Kidney (tissue), 14 donors: ENCODE data around the gene SPATS2L. TPM values are rescaled to one million over a fixed set of nuclear protein-coding genes. Genes with fewer than 3 reads are reported as not detected.

ENCODE experiments used
- DNase-seq, 5 donors: peaks; one replicate each; pipeline ENCODE4 v3.0.0-alpha.2; 2013 to 2020
- FAIRE-seq: peaks from 2 replicates; lab custom pipeline; 2012; peaks lifted over from hg19 to GRCh38; lab: Jason Lieb, UNC
- H3K27ac ChIP-seq, 2 donors: one replicate each; pipeline ENCODE4 v1.7.0; 2013; ENCODE audit warnings: low read depth in 2 of 2, low read length in 2 of 2, inconsistent platforms in 1 of 2
- H3K27me3 ChIP-seq: one replicate; pipeline ENCODE4 v1.7.1; 2013; ENCODE audit warnings: low read length, inconsistent platforms; ENCODE audit not compliant: control insufficient read depth, insufficient read depth
- H3K36me3 ChIP-seq, 3 donors: one replicate each; pipeline versions ENCODE4 v1.7.0 to v1.7.1; 2013; ENCODE audit warnings: low read length in 3 of 3, control low read depth in 1 of 3, inconsistent platforms in 1 of 3; ENCODE audit not compliant: insufficient read depth in 3 of 3, control insufficient read depth in 2 of 3
- H3K4me1 ChIP-seq, 3 donors: one replicate each; pipeline versions ENCODE4 v1.7.0 to v1.7.1; 2013; ENCODE audit warnings: low read length in 3 of 3, inconsistent platforms in 1 of 3, low read depth in 1 of 3; ENCODE audit not compliant: control insufficient read depth in 2 of 3, insufficient read depth in 2 of 3
- H3K4me3 ChIP-seq, 3 donors: one replicate each; pipeline versions ENCODE4 v1.7.0 to v1.8.1; 2013; ENCODE audit warnings: low read length in 3 of 3, control low read depth in 1 of 3, inconsistent platforms in 1 of 3
- H3K9ac ChIP-seq, 3 donors: one replicate each; pipeline versions ENCODE4 v1.7.0 to v1.7.1; 2013; ENCODE audit warnings: low read length in 3 of 3, control low read depth in 1 of 3, inconsistent platforms in 1 of 3
- H3K9me3 ChIP-seq, 3 donors: one replicate each; pipeline versions ENCODE4 v1.7.0 to v1.7.1; 2013; ENCODE audit warnings: low read length in 3 of 3, control low read depth in 1 of 3, inconsistent platforms in 1 of 3; ENCODE audit not compliant: control insufficient read depth in 2 of 3, insufficient read depth in 1 of 3
- intact Hi-C: fragments of 100-400 bp; cut with DNase I; formaldehyde crosslinking; loops from one replicate; pipeline ENCODE4 v1.11.1; 2022
- polyA plus RNA-seq: library from polyadenylated mRNA; stranded (reverse); fragments of 350-450 nt; fragmentation: Illumina TruSeq; extraction: RNeasy Lipid Tissue Mini Kit (QIAGEN cat#74804); gene quantifications from one replicate; pipeline ENCODE4 v1.2.3, GENCODE V29; 2014; ENCODE audit warnings: low read depth, low replicate concordance; ENCODE audit not compliant: insufficient read depth
- total RNA-seq: library from RNA; stranded (reverse); fragmentation: NEBNext Ultra II Directional; extraction: Animal tissue kit (Norgen Biotek cat#: 25700); gene quantifications from one replicate; pipeline ENCODE4 v1.2.1, GENCODE V29; 2021
- TF ChIP-seq, protein P1 (sequence below): IDR thresholded peaks from 3 replicates; pipeline ENCODE4 v1.5.1; 2012; ENCODE audit warnings: mild to moderate bottlenecking, moderate library complexity, borderline replicate concordance; ENCODE audit not compliant: insufficient read depth; ENCODE audit errors: extremely low read depth
- donor health status: control.
- donor health status: control.
- donor health status: control.
- donor health status: control.
- donor health status: control.
- donor health status: DM: yes; HTN: yes; CAD: no.
- donor health status: Normal renal cell carcinoma (clear cell type).

SPATS2L gene
- total and polyA plus RNA-seq, 2 donors from 2014 or later, result 86.1 to 166 TPM

DNA sequence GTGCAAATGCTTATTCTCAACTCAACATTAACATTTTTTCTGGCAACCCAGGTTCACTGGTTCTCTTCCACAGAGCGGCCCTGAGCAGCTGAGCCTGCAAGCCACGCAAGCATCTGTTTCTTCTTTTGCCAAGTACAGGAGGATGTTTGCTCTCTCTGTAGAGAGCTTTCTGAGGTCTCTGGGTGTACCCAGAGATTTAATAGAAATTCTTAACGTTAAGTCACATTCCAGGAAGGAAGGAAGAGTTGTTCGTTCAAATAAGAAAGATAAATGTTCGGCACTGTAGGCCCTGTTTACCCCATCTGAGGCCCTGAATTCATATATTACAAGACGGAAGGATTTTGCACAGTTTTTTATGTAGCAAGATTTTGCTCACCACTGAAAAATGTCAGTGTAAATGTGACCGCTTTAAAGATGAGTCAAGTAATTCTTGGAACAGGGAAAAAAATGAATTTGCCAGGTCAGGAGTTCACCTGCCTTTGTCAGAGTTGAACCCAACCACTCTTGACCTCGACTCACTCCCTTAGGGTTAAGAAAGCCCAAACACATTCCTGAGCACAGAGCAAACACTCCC, 173.3 kb downstream of the SPATS2L start:
- intact Hi-C loops, result loop anchor here (10.0 kb wide), 2 partner anchors 175 to 495 kb away; partner anchors contain the start of gene SPATS2L
- H3K9me3 ChIP-seq, result no peaks in the 10 kb centered on the region
- H3K27ac ChIP-seq, result no peak overlapping the region
- H3K36me3 ChIP-seq, result peaks cover 0 to 30% (median 14%) of the 10 kb centered on the region in 3 donors
- no peak for FAIRE-seq
- H3K4me3 ChIP-seq, result no peak overlapping the region
- TF ChIP-seq, protein P1, sequence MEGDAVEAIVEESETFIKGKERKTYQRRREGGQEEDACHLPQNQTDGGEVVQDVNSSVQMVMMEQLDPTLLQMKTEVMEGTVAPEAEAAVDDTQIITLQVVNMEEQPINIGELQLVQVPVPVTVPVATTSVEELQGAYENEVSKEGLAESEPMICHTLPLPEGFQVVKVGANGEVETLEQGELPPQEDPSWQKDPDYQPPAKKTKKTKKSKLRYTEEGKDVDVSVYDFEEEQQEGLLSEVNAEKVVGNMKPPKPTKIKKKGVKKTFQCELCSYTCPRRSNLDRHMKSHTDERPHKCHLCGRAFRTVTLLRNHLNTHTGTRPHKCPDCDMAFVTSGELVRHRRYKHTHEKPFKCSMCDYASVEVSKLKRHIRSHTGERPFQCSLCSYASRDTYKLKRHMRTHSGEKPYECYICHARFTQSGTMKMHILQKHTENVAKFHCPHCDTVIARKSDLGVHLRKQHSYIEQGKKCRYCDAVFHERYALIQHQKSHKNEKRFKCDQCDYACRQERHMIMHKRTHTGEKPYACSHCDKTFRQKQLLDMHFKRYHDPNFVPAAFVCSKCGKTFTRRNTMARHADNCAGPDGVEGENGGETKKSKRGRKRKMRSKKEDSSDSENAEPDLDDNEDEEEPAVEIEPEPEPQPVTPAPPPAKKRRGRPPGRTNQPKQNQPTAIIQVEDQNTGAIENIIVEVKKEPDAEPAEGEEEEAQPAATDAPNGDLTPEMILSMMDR, result no peak
- H3K27me3 ChIP-seq, result no peaks in the 10 kb centered on the region
- H3K4me1 ChIP-seq, result no peaks in the 10 kb centered on the region
- H3K9ac ChIP-seq, result no peak overlapping the region
- DNase-seq, result no peak

DNA sequence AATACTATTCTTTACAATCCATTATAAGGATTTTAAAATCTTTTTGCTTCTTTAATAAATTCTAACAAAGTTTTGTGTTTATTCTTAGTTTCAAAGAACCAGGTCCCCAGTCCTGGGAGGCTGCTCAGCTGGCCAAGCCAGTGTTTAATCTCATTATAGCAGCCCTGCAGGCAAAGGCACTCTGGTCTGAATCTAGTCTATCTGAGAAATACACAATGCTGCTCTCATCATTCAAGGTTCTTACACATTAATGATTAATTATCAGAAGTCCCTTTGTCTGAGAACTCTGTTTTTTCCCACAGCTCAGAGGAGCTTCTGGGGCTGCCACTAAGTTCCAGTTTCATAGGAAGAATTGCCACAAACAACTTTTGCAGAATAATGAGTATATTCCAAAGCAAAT, 175.7 kb downstream of the SPATS2L start:
- DNase-seq (peak in 1 of 5 donors; percentile 16), FAIRE-seq (no peak)
- TF ChIP-seq, protein P1, result no peak
- peaks cover 0 to 12% (median 5%) of the 10 kb centered on the region in 3 donors for H3K36me3 ChIP-seq
- H3K27me3 ChIP-seq, result no peaks in the 10 kb centered on the region
- H3K4me3 ChIP-seq, result no peak overlapping the region
- H3K27ac ChIP-seq, result no peak overlapping the region
- no peak overlapping the region for H3K9ac ChIP-seq
- intact Hi-C loops, result loop anchor here (10.0 kb wide), 1 partner anchor 177 kb away; the partner anchor contains the start of gene SPATS2L
- H3K9me3 ChIP-seq, result no peaks in the 10 kb centered on the region
- H3K4me1 ChIP-seq, result no peaks in the 10 kb centered on the region

DNA sequence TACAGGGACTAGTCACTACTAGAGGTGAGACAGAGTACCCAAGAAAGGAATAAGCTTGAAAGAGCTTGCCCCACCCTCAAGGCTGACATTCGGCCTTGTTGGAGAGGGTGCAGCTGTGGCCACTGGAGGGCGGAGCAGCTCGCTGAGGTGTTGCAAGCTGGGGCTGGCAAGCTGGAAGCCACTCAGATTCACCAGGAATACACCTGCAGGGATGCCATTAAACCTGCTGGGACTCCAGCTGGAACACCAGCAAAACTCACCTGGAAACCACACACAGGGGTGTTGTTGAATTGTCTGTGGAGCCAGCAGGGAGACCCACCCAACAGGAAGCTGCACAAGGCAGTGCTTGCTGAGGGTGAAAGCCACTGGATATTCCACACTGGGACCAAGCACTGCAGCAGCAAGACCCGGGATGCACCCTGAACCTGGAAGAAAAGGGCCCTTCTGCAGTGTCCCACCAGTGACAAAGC, 177.3 kb downstream of the SPATS2L start:
- Histone ChIP-seq H3K4me3 (no peak overlapping the region), H3K9ac (no peak overlapping the region)
- intact Hi-C loops, result loop anchor here (10.0 kb wide), 1 partner anchor 179 kb away; the partner anchor contains the start of gene SPATS2L

More for the DNA sequence above, 177.3 kb downstream of the SPATS2L start:
- Histone ChIP-seq H3K4me1 (no peaks in the 10 kb centered on the region), H3K27ac (no peak overlapping the region), H3K36me3 (peaks cover 0 to 5% (median 0%) of the 10 kb centered on the region in 3 donors), H3K27me3 (no peaks in the 10 kb centered on the region), H3K9me3 (no peaks in the 10 kb centered on the region)
- TF ChIP-seq, protein P1, result peak; percentile 32
- peak in 4 of 5 donors; percentile 38 to 63 (median 59) for DNase-seq
- no peak for FAIRE-seq
